NCI-H82 treated with DMSO at 0.1 percent for 48 hours (cell line): ENCODE measurements around the gene GNA12.
"Not testable (repeated sequence)": the region's sequence is repeated elsewhere in the genome, so short reads cannot be mapped to it uniquely, and the experiment has no call there.

Experiments used
- DNase-seq: peaks from one replicate; lab custom pipeline; 2025; ENCODE audit not compliant: unreplicated experiment; lab: John Stamatoyannopoulos, UW

GNA12 gene

GRCh38 chr7:2757904-2758672 lies 86.0 kb downstream of the GNA12 start:
- no peak for DNase-seq

GRCh38 chr7:2757361-2757903 lies 86.7 kb downstream of the GNA12 start:
- no peak for DNase-seq

GRCh38 chr7:2755531-2755930 lies 88.6 kb downstream of the GNA12 start:
- no peak for DNase-seq

- DNase-seq = no peak
Observed at GRCh38 chr7:2754912-2755311, 89.2 kb downstream of the GNA12 start.

- no peak for DNase-seq
Observed at GRCh38 chr7:2754086-2754485, 90.0 kb downstream of the GNA12 start.

- no peak for DNase-seq
Observed at GRCh38 chr7:2753148-2753547, 91.0 kb downstream of the GNA12 start.

- DNase-seq = no peak
Observed at GRCh38 chr7:2751086-2751485, 93.0 kb downstream of the GNA12 start.

- no peak for DNase-seq
Observed at GRCh38 chr7:2750004-2750407, 94.1 kb downstream of the GNA12 start.

GRCh38 chr7:2748684-2749083 lies 95.4 kb downstream of the GNA12 start:
- DNase-seq = not testable (repeated sequence)

GRCh38 chr7:2743523-2744185 lies 100.5 kb downstream of the GNA12 start:
- not testable (repeated sequence) for DNase-seq

- DNase-seq = no peak
Observed at GRCh38 chr7:2738766-2739549, 105.2 kb downstream of the GNA12 start.

GRCh38 chr7:2737771-2738540 lies 106.2 kb downstream of the GNA12 start:
- no peak for DNase-seq

- DNase-seq = not testable (repeated sequence)
Observed at GRCh38 chr7:2737005-2737743, 106.9 kb downstream of the GNA12 start.

GRCh38 chr7:2736411-2736914 lies 107.6 kb downstream of the GNA12 start:
- no peak for DNase-seq

- no peak for DNase-seq
Observed at GRCh38 chr7:2735744-2736143, 108.4 kb downstream of the GNA12 start.

- no peak for DNase-seq
Observed at GRCh38 chr7:2734751-2735571, 109.1 kb downstream of the GNA12 start.

- no peak for DNase-seq
Observed at GRCh38 chr7:2734084-2734686, 109.9 kb downstream of the GNA12 start.

GRCh38 chr7:2732959-2733584 lies 111.0 kb downstream of the GNA12 start:
- no peak for DNase-seq
